ENCODE measurements around the gene EFCAB6. TPM values are rescaled to one million over a fixed set of nuclear protein-coding genes. Genes with fewer than 3 reads are reported as not detected.

EFCAB6 gene
- total RNA-seq = 1 to 10 TPM; 1.2 to 4.0 (median 3.0) TPM

GRCh38 chr22:43812149-43812842 lies at the start of gene EFCAB6:
Gene EFCAB6, minus strand, starts transcription at chr22:43812305. Its CDS starts 29,987 bp downstream, at chr22:43782318.
- intact Hi-C loops (cut with DNase I) = loop anchor here (10.0 kb wide), 1 partner anchor 143 kb away; the partner anchor contains the start of gene SAMM50
- TF ChIP-seq EP300 (IDR thresholded peaks at IDR 0.05) (no peak), POLR2AphosphoS5 (IDR thresholded peaks at IDR 0.05) (peak; percentile 81 to 86), POLR2A (IDR thresholded peaks at IDR 0.05; ENCODE audit: low read depth) (peak; percentile 53)
- Histone ChIP-seq H3K4me1 (peaks cover 14 to 23% (median 19%) of the 10 kb centered on the region in 4 donors), H3K9me3 (no peaks in the 10 kb centered on the region), H3K4me3 (peak within 1 kb of the TSS; percentile 78 to 95 (median 89)), H3K27me3 (no peaks in the 10 kb centered on the region), H3K27ac (replicated peaks in 1 of 4) (peak within 1 kb of the TSS; percentile 72 to 88 (median 78)), H3K36me3 (no peaks in the 10 kb centered on the region)
- 1% methylated on average over 43 of the region's 55 CpGs for WGBS
- DNase-seq (ENCODE audit: extremely low spot score) = peak; percentile 98

- Histone ChIP-seq H3K4me3 (peak overlapping the region in 2 of 4 donors; percentile 33 to 45), H3K27ac (replicated peaks in 1 of 4) (no peak overlapping the region), H3K4me1 (peaks cover 0 to 12% (median 6%) of the 10 kb centered on the region in 4 donors), H3K27me3 (peaks cover 0 to 80% (median 19%) of the 10 kb centered on the region in 4 donors), H3K9me3 (peaks cover 0 to 13% (median 2%) of the 10 kb centered on the region in 4 donors), H3K36me3 (no peaks in the 10 kb centered on the region)
- intact Hi-C loops (cut with DNase I) = no loop called here
- no peak for TF ChIP-seq EP300 (IDR thresholded peaks at IDR 0.05)
- no peak for TF ChIP-seq POLR2A (IDR thresholded peaks at IDR 0.05; ENCODE audit: low read depth)
- DNase-seq (ENCODE audit: extremely low spot score) = no peak
- 54% methylated on average over 8 of the region's 9 CpGs for WGBS
Measured at GRCh38 chr22:43861529-43861928, 49.4 kb upstream of the EFCAB6 start.

GRCh38 chr22:43860831-43861230 lies 48.7 kb upstream of the EFCAB6 start:
- Histone ChIP-seq H3K36me3 (no peaks in the 10 kb centered on the region), H3K9me3 (peaks cover 0 to 20% (median 5%) of the 10 kb centered on the region in 4 donors), H3K4me3 (no peak overlapping the region), H3K27ac (replicated peaks in 1 of 4) (no peak overlapping the region), H3K4me1 (peaks cover 0 to 12% (median 6%) of the 10 kb centered on the region in 4 donors), H3K27me3 (peaks cover 0 to 84% (median 19%) of the 10 kb centered on the region in 4 donors)
- DNase-seq (ENCODE audit: extremely low spot score) = no peak
- intact Hi-C loops (cut with DNase I) = no loop called here
- WGBS = 81% methylated on average over 12 of the region's 12 CpGs
- no peak for TF ChIP-seq EP300 (IDR thresholded peaks at IDR 0.05)
- no peak for TF ChIP-seq POLR2A (IDR thresholded peaks at IDR 0.05; ENCODE audit: low read depth)
- no peak for TF ChIP-seq POLR2AphosphoS5 (IDR thresholded peaks at IDR 0.05)
- no peak for TF ChIP-seq CTCF (IDR thresholded peaks at IDR 0.05)

GRCh38 chr22:43860126-43860525 lies 48.0 kb upstream of the EFCAB6 start:
- no peak for TF ChIP-seq EP300 (IDR thresholded peaks at IDR 0.05)
- no peak for TF ChIP-seq CTCF (IDR thresholded peaks at IDR 0.05)
- TF ChIP-seq POLR2A (IDR thresholded peaks at IDR 0.05; ENCODE audit: low read depth) = no peak
- TF ChIP-seq POLR2AphosphoS5 (IDR thresholded peaks at IDR 0.05) = no peak
- no peaks in the 10 kb centered on the region for H3K36me3 ChIP-seq
- DNase-seq (ENCODE audit: extremely low spot score) = no peak
- H3K9me3 ChIP-seq = peaks cover 0 to 22% (median 6%) of the 10 kb centered on the region in 4 donors
- no peak overlapping the region for H3K4me3 ChIP-seq
- intact Hi-C loops (cut with DNase I) = no loop called here
- peaks cover 0 to 81% (median 19%) of the 10 kb centered on the region in 4 donors for H3K27me3 ChIP-seq
- peaks cover 0 to 12% (median 6%) of the 10 kb centered on the region in 4 donors for H3K4me1 ChIP-seq
- WGBS = 82% methylated on average over 9 of the region's 11 CpGs
- no peak overlapping the region for H3K27ac ChIP-seq (replicated peaks in 1 of 4)

- peaks cover 0 to 22% (median 6%) of the 10 kb centered on the region in 4 donors for H3K9me3 ChIP-seq
- TF ChIP-seq POLR2AphosphoS5 (IDR thresholded peaks at IDR 0.05) (no peak), POLR2A (IDR thresholded peaks at IDR 0.05; ENCODE audit: low read depth) (no peak), CTCF (IDR thresholded peaks at IDR 0.05) (no peak)
- no peak overlapping the region for H3K4me3 ChIP-seq
- peaks cover 0 to 81% (median 19%) of the 10 kb centered on the region in 4 donors for H3K27me3 ChIP-seq
- DNase-seq (ENCODE audit: extremely low spot score) = no peak
- intact Hi-C loops (cut with DNase I) = no loop called here
- WGBS = 82% methylated on average over 14 of the region's 14 CpGs
- H3K4me1 ChIP-seq = peaks cover 0 to 12% (median 6%) of the 10 kb centered on the region in 4 donors
- H3K27ac ChIP-seq (replicated peaks in 1 of 4) = no peak overlapping the region
- no peaks in the 10 kb centered on the region for H3K36me3 ChIP-seq
Measured at GRCh38 chr22:43859621-43860020, 47.5 kb upstream of the EFCAB6 start.
